HG03280 (cell line): Measurements from ENCODE around the gene LNPK.
"Not testable (repeated sequence)": the region's sequence is repeated elsewhere in the genome, so short reads cannot be mapped to it uniquely, and the experiment has no call there.

Experiments used
- ATAC-seq: cut with Tn5 transposase; IDR thresholded peaks from one replicate; pipeline ENCODE4 v1.9.1; 2021; ENCODE audit warnings: mild to moderate bottlenecking, moderate library complexity; ENCODE audit not compliant: unreplicated experiment

Gene LNPK

GRCh38 chr2:176001916-176002687, at the start of gene LNPK:
LNPK (minus strand) TSS chr2:176002267; CDS start chr2:175995584, 6,683 bp downstream.
- ATAC-seq = peak; percentile 93

- no peak for ATAC-seq
Observed at GRCh38 chr2:176039375-176039774, 37.3 kb upstream of the LNPK start.

GRCh38 chr2:176038694-176039093, 36.6 kb upstream of the LNPK start:
- ATAC-seq = no peak

- ATAC-seq = no peak
Observed at GRCh38 chr2:176035013-176035691, 33.1 kb upstream of the LNPK start.

GRCh38 chr2:176027806-176028205, 25.7 kb upstream of the LNPK start:
- no peak for ATAC-seq

- no peak for ATAC-seq
Observed at GRCh38 chr2:176025932-176026331, 23.9 kb upstream of the LNPK start.

GRCh38 chr2:176024083-176024482, 22.0 kb upstream of the LNPK start:
- ATAC-seq = no peak

- no peak for ATAC-seq
Observed at GRCh38 chr2:176022048-176022447, 20.0 kb upstream of the LNPK start.

- ATAC-seq = no peak
Observed at GRCh38 chr2:176020400-176020799, 18.3 kb upstream of the LNPK start.

GRCh38 chr2:176018708-176019107, 16.6 kb upstream of the LNPK start:
- ATAC-seq = no peak

- no peak for ATAC-seq
Observed at GRCh38 chr2:176009445-176009844, 7.4 kb upstream of the LNPK start.

GRCh38 chr2:176004934-176005333, 2.9 kb upstream of the LNPK start:
- no peak for ATAC-seq

- ATAC-seq = no peak
Observed at GRCh38 chr2:176003958-176004357, 1.9 kb upstream of the LNPK start.

GRCh38 chr2:176002688-176003210, 682 bp upstream of the LNPK start:
- peak; percentile 6 for ATAC-seq

GRCh38 chr2:176001281-176001915, 669 bp downstream of the LNPK start:
- peak; percentile 43 for ATAC-seq

GRCh38 chr2:175999283-175999819, 2.7 kb downstream of the LNPK start:
- no peak for ATAC-seq

GRCh38 chr2:175990099-175990498, 12.0 kb downstream of the LNPK start:
- ATAC-seq = no peak

GRCh38 chr2:175987126-175987525, 14.9 kb downstream of the LNPK start:
- ATAC-seq = not testable (repeated sequence)

GRCh38 chr2:175984846-175985245, 17.2 kb downstream of the LNPK start:
- no peak for ATAC-seq

GRCh38 chr2:175981551-175981950, 20.5 kb downstream of the LNPK start:
- no peak for ATAC-seq

GRCh38 chr2:175976391-175977157, 25.5 kb downstream of the LNPK start:
- ATAC-seq = no peak
